ENCODE measurements around the gene OR51G1.

The OR51G1 gene

DNA sequence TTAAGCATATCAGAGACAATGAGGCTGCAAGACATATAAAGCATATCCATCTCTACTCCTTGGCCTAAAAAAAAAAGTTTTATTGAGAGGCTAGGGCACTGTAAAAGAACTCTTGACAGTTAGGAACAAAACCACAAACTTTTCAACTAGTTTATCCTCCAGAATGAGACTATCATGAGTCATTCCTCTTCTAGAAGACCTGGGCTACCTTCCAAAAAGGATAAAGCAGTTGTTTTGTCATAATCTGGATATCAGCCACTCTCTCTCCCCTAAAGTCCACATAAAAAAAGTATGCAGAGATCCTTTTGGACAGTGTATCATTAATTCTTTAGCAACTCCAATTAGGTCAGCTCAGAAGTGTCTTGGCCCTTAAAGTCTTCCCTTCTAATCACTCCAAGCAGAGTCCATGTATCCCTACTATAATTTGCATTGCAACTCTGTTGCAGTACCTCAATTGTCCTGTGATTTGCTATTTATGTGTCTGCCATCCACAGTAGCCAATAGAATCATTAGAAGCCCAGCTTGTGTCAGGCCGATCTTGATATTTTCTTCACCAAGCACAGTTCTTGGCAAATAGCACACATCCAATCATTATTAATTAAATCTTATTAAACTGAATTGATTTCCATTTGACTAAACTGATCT lies 32.0 kb downstream of the OR51G1 start:
- H3K4me3 ChIP-seq (ENCODE audit: control insufficient read depth, low read depth, low read length) = no peak overlapping the region
- TF ChIP-seq, protein P1, sequence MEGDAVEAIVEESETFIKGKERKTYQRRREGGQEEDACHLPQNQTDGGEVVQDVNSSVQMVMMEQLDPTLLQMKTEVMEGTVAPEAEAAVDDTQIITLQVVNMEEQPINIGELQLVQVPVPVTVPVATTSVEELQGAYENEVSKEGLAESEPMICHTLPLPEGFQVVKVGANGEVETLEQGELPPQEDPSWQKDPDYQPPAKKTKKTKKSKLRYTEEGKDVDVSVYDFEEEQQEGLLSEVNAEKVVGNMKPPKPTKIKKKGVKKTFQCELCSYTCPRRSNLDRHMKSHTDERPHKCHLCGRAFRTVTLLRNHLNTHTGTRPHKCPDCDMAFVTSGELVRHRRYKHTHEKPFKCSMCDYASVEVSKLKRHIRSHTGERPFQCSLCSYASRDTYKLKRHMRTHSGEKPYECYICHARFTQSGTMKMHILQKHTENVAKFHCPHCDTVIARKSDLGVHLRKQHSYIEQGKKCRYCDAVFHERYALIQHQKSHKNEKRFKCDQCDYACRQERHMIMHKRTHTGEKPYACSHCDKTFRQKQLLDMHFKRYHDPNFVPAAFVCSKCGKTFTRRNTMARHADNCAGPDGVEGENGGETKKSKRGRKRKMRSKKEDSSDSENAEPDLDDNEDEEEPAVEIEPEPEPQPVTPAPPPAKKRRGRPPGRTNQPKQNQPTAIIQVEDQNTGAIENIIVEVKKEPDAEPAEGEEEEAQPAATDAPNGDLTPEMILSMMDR (conservative IDR thresholded peaks at IDR 0.05; ENCODE audit: control insufficient read depth, insufficient read depth, low read depth, low read length) = peak; percentile 14
- DNase-seq (ENCODE audit: low read depth) = peak; percentile 92

DNA sequence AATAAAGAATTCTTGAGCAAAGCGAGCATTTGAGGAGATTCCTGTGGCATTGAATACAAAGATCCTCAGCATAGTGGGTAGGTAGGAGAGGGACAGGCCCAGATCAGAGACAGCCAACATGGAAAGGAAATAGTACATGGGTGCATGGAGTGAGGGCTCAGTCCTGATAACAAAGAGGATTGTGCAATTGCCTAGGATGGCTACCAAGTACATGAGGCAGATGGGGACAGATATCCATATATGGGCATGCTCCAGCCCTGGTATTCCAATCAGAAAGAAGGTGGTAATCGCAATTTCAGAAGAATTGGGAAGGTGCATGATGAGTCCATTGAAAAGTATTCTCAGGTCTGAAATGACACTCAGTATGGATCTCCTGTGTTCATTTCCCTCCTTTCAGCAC lies 33.9 kb downstream of the OR51G1 start:
- DNase-seq (ENCODE audit: low read depth) = no peak
- H3K4me3 ChIP-seq (ENCODE audit: control insufficient read depth, low read depth, low read length) = no peak overlapping the region
- TF ChIP-seq, protein P1 (conservative IDR thresholded peaks at IDR 0.05; ENCODE audit: control insufficient read depth, insufficient read depth, low read depth, low read length) = no peak

- TF ChIP-seq, protein P1 (conservative IDR thresholded peaks at IDR 0.05; ENCODE audit: control insufficient read depth, insufficient read depth, low read depth, low read length) = no peak
- H3K4me3 ChIP-seq (ENCODE audit: control insufficient read depth, low read depth, low read length) = no peak overlapping the region
- no peak for DNase-seq (ENCODE audit: low read depth)
These were observed 36.5 kb downstream of the OR51G1 start for GRCh38 chr11:4887591-4887990.

DNA sequence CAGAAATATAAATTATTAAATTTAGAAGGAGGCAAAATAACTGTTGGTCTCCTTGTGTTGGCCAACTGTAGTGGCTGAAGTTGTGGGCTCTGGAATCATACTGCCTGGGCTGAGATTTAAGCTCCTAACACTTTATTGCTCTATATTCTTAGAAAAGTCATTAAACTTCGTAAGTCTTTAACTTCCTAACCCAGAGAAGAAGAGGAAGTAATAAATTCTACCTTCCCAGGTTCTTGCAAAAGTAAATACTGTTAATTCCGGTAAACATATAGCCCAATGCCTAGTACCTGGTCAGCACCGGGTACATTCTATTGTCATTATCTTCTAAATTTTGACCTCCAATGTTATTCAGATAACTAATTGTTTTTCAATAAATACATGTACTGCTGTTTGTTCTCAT lies 38.0 kb downstream of the OR51G1 start:
- no peak for DNase-seq (ENCODE audit: low read depth)
- TF ChIP-seq, protein P1 (conservative IDR thresholded peaks at IDR 0.05; ENCODE audit: control insufficient read depth, insufficient read depth, low read depth, low read length) = no peak
- no peak overlapping the region for H3K4me3 ChIP-seq (ENCODE audit: control insufficient read depth, low read depth, low read length)

GRCh38 chr11:4884361-4884760 lies 39.8 kb downstream of the OR51G1 start:
- TF ChIP-seq, protein P1 (conservative IDR thresholded peaks at IDR 0.05; ENCODE audit: control insufficient read depth, insufficient read depth, low read depth, low read length) = no peak
- DNase-seq (ENCODE audit: low read depth) = no peak
- H3K4me3 ChIP-seq (ENCODE audit: control insufficient read depth, low read depth, low read length) = no peak overlapping the region

DNA sequence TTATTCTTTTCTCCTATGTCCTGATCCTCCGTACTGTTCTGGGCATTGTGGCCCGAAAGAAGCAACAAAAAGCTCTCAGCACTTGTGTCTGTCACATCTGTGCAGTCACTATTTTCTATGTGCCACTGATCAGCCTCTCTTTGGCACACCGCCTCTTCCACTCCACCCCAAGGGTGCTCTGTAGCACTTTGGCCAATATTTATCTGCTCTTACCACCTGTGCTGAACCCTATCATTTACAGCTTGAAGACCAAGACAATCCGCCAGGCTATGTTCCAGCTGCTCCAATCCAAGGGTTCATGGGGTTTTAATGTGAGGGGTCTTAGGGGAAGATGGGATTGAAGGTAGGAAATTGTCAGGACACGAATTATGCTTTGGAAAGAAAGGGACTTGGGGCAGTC lies 41.6 kb downstream of the OR51G1 start:
- TF ChIP-seq, protein P1 (conservative IDR thresholded peaks at IDR 0.05; ENCODE audit: control insufficient read depth, insufficient read depth, low read depth, low read length) = no peak
- no peak overlapping the region for H3K4me3 ChIP-seq (ENCODE audit: control insufficient read depth, low read depth, low read length)
- DNase-seq (ENCODE audit: low read depth) = no peak

Measured in fibroblast of mammary gland (primary cell).